T-helper 22 cell (primary cell): ENCODE measurements around the gene DUS4L.

ENCODE experiments used
- DNase-seq: peaks from one replicate; pipeline ENCODE4 v3.0.0-alpha.2; 2020; ENCODE audit warnings: low read depth

The DUS4L gene

GRCh38 chr7:107580716-107581383 lies 17.1 kb downstream of the DUS4L start:
- DNase-seq, result no peak

- no peak for DNase-seq
Observed at GRCh38 chr7:107581387-107582013, 17.7 kb downstream of the DUS4L start.

- no peak for DNase-seq
Observed at GRCh38 chr7:107582875-107583274, 19.1 kb downstream of the DUS4L start.

GRCh38 chr7:107584716-107585115 lies 20.9 kb downstream of the DUS4L start:
- no peak for DNase-seq

- no peak for DNase-seq
Observed at GRCh38 chr7:107588529-107589130, 24.9 kb downstream of the DUS4L start.

GRCh38 chr7:107591421-107591820 lies 27.6 kb downstream of the DUS4L start:
- no peak for DNase-seq

GRCh38 chr7:107592361-107593024 lies 28.7 kb downstream of the DUS4L start:
- no peak for DNase-seq

GRCh38 chr7:107593025-107593410 lies 29.2 kb downstream of the DUS4L start:
- no peak for DNase-seq

- no peak for DNase-seq
Observed at GRCh38 chr7:107594961-107595737, 31.4 kb downstream of the DUS4L start.

- no peak for DNase-seq
Observed at GRCh38 chr7:107596881-107597581, 33.3 kb downstream of the DUS4L start.

GRCh38 chr7:107597582-107597916 lies 33.8 kb downstream of the DUS4L start:
- DNase-seq, result no peak

- DNase-seq, result no peak
Observed at GRCh38 chr7:107597953-107598352, 34.2 kb downstream of the DUS4L start.

- no peak for DNase-seq
Observed at GRCh38 chr7:107599262-107599661, 35.5 kb downstream of the DUS4L start.

GRCh38 chr7:107600816-107601215 lies 37.0 kb downstream of the DUS4L start:
- DNase-seq, result no peak

GRCh38 chr7:107605218-107605815 lies 41.5 kb downstream of the DUS4L start:
- DNase-seq, result no peak

GRCh38 chr7:107606303-107606702 lies 42.5 kb downstream of the DUS4L start:
- DNase-seq, result no peak

GRCh38 chr7:107609811-107610261 lies 46.1 kb downstream of the DUS4L start:
- DNase-seq, result no peak

GRCh38 chr7:107610323-107610722 lies 46.6 kb downstream of the DUS4L start:
- DNase-seq, result no peak

GRCh38 chr7:107613439-107613838 lies 49.7 kb downstream of the DUS4L start:
- no peak for DNase-seq

- no peak for DNase-seq
Observed at GRCh38 chr7:107613948-107614347, 50.2 kb downstream of the DUS4L start.

GRCh38 chr7:107614425-107614824 lies 50.7 kb downstream of the DUS4L start:
- DNase-seq, result no peak
